HG03175 (cell line): ENCODE results near the gene CYP46A1.

Experiments
- ATAC-seq: cut with Tn5 transposase; IDR thresholded peaks from one replicate; pipeline ENCODE4 v1.9.1; 2021; ENCODE audit warnings: mild to moderate bottlenecking, moderate library complexity; ENCODE audit not compliant: unreplicated experiment

Gene CYP46A1

GRCh38 chr14:99707420-99707819, 23.3 kb downstream of the CYP46A1 start:
- no peak for ATAC-seq

- ATAC-seq: no peak
Measured at GRCh38 chr14:99707921-99708320, 23.8 kb downstream of the CYP46A1 start.

GRCh38 chr14:99708449-99708848, 24.4 kb downstream of the CYP46A1 start:
- ATAC-seq: no peak

GRCh38 chr14:99713972-99714371, 29.9 kb downstream of the CYP46A1 start:
- ATAC-seq: no peak

- no peak for ATAC-seq
Measured at GRCh38 chr14:99715266-99716000, 31.3 kb downstream of the CYP46A1 start.

GRCh38 chr14:99716091-99716849, 32.2 kb downstream of the CYP46A1 start:
- no peak for ATAC-seq

GRCh38 chr14:99716850-99717681, 33.0 kb downstream of the CYP46A1 start:
- no peak for ATAC-seq

- ATAC-seq: no peak
Measured at GRCh38 chr14:99717682-99718013, 33.5 kb downstream of the CYP46A1 start.

GRCh38 chr14:99718031-99718810, 34.1 kb downstream of the CYP46A1 start:
- peak; percentile 92 for ATAC-seq

GRCh38 chr14:99718811-99719192, 34.7 kb downstream of the CYP46A1 start:
- ATAC-seq: peak; percentile 59

GRCh38 chr14:99720941-99721791, 37.1 kb downstream of the CYP46A1 start:
- no peak for ATAC-seq

- ATAC-seq: no peak
Measured at GRCh38 chr14:99721792-99722516, 37.9 kb downstream of the CYP46A1 start.

- no peak for ATAC-seq
Measured at GRCh38 chr14:99722741-99723140, 38.6 kb downstream of the CYP46A1 start.

- ATAC-seq: no peak
Measured at GRCh38 chr14:99724196-99724891, 40.2 kb downstream of the CYP46A1 start.

GRCh38 chr14:99724939-99725773, 41.1 kb downstream of the CYP46A1 start:
- no peak for ATAC-seq

GRCh38 chr14:99725774-99726537, 41.9 kb downstream of the CYP46A1 start:
- ATAC-seq: no peak

GRCh38 chr14:99726538-99727095, 42.5 kb downstream of the CYP46A1 start:
- ATAC-seq: no peak
